Common myeloid progenitor, CD34-positive (primary cell): ENCODE results near the gene TANK.
A peak's percentile ranks its signal among the peaks of the same experiment; 100 is the strongest.

Experiments used
- CTCF ChIA-PET: fragments of 350-600 bp; sonication (Branson Sonifier 250); formaldehyde crosslinking; loops from one replicate; lab custom pipeline; 2021; ENCODE audit warnings: antibody characterized with exemption; lab: Charles Lee
- POLR2A ChIA-PET: fragments of 350-600 bp; sonication (Branson Sonifier 250); formaldehyde crosslinking; loops from one replicate; lab custom pipeline; 2021; ENCODE audit warnings: antibody characterized with exemption; lab: Charles Lee
- DNase-seq, 3 donors: peaks; one replicate each; pipeline versions ENCODE4 v3.0.0 to v3.0.0-alpha.2; 2013
- H3K27ac ChIP-seq, 2 experiments: 1 replicate in 1 of 2; 2 replicates in 1 of 2; pipeline ENCODE4 v1.7.0; 2013; ENCODE audit warnings: inconsistent platforms in 2 of 2, low read length in 2 of 2, mild to moderate bottlenecking in 2 of 2, low read depth in 1 of 2, moderate library complexity in 1 of 2; ENCODE audit not compliant: severe bottlenecking in 2 of 2, insufficient read depth in 1 of 2, poor library complexity in 1 of 2
- H3K27me3 ChIP-seq, 5 experiments: replicated peaks in 2 of 5; 1 replicate in 3 of 5; 2 replicates in 2 of 5; pipeline versions ENCODE4 v1.6.1 to v1.7.0; 2013; ENCODE audit warnings: low read length in 4 of 5, mild to moderate bottlenecking in 2 of 5, moderate library complexity in 2 of 5, inconsistent platforms in 1 of 5; ENCODE audit not compliant: insufficient read depth in 5 of 5, control insufficient read depth in 4 of 5
- H3K36me3 ChIP-seq, 4 experiments: 1 replicate in 2 of 4; 2 replicates in 2 of 4; pipeline versions ENCODE4 v1.6.1 to v1.7.0; 2013; ENCODE audit warnings: low read length in 3 of 4, control low read depth in 1 of 4, mild to moderate bottlenecking in 1 of 4; ENCODE audit not compliant: control insufficient read depth in 4 of 4, insufficient read depth in 4 of 4
- H3K4me1 ChIP-seq, 4 experiments: 1 replicate in 3 of 4; 2 replicates in 1 of 4; pipeline versions ENCODE4 v1.6.1 to v1.7.1; 2013; ENCODE audit warnings: low read length in 3 of 4, mild to moderate bottlenecking in 3 of 4, control low read depth in 1 of 4, inconsistent platforms in 1 of 4, moderate library complexity in 1 of 4; ENCODE audit not compliant: control insufficient read depth in 4 of 4, insufficient read depth in 4 of 4; ENCODE audit errors: control extremely low read depth in 1 of 4
- H3K4me3 ChIP-seq, 7 experiments: 1 replicate in 4 of 7; 2 replicates in 3 of 7; pipeline versions ENCODE4 v1.5.1 to v1.7.0; 2013; ENCODE audit warnings: mild to moderate bottlenecking in 7 of 7, low read length in 6 of 7, moderate library complexity in 6 of 7, inconsistent platforms in 2 of 7, low read depth in 2 of 7, control low read depth in 1 of 7; ENCODE audit not compliant: insufficient read depth in 4 of 7, control insufficient read depth in 1 of 7; ENCODE audit errors: extremely low read depth in 1 of 7
- H3K9me3 ChIP-seq, 5 experiments: 1 replicate in 4 of 5; 2 replicates in 1 of 5; pipeline versions ENCODE4 v1.6.1 to v1.7.1; 2013; ENCODE audit warnings: low read length in 4 of 5, mild to moderate bottlenecking in 2 of 5, inconsistent platforms in 1 of 5, low read depth in 1 of 5, moderate library complexity in 1 of 5; ENCODE audit not compliant: control insufficient read depth in 4 of 5, insufficient read depth in 2 of 5; ENCODE audit errors: control extremely low read depth in 1 of 5
- WGBS: methylation state at CpG from one replicate; pipeline ENCODE4 v1.1.5; 2013; ENCODE audit not compliant: insufficient coverage; 5-methylcytosine and 5-hydroxymethylcytosine counted together

TANK gene

GRCh38 chr2:161133366-161133765, 26.9 kb upstream of the TANK start:
- Histone ChIP-seq H3K27me3 (no peaks in the 10 kb centered on the region), H3K27ac (no peak overlapping the region), H3K36me3 (no peaks in the 10 kb centered on the region), H3K9me3 (no peaks in the 10 kb centered on the region), H3K4me1 (peaks cover 13 to 37% (median 22%) of the 10 kb centered on the region in 4 experiments), H3K4me3 (no peak overlapping the region)
- 100% methylated on average over 4 of the region's 6 CpGs for WGBS
- ChIA-PET CTCF (interaction anchor here (0.8 to 1.3 kb wide), 3 partner anchors 16 to 23 kb away, joined by 3 to 4 read pairs (median 4); no protein-coding TSS in a partner anchor), POLR2A (no interaction called here)
- DNase-seq = no peak

- no peaks in the 10 kb centered on the region for H3K36me3 ChIP-seq
- H3K27ac ChIP-seq = peak overlapping the region in 1 of 2 experiments; percentile 12
- POLR2A ChIA-PET = interaction anchor here (2.3 kb wide), 1 partner anchor 26 kb away, joined by 12 read pairs; the partner anchor contains the start of gene TANK
- no peaks in the 10 kb centered on the region for H3K9me3 ChIP-seq
- no peak for DNase-seq
- no peak overlapping the region for H3K4me3 ChIP-seq
- H3K27me3 ChIP-seq = no peaks in the 10 kb centered on the region
- H3K4me1 ChIP-seq = peaks cover 19 to 50% (median 33%) of the 10 kb centered on the region in 4 experiments
- 97% methylated on average over 4 of the region's 9 CpGs for WGBS
- CTCF ChIA-PET = interaction anchor here (1.0 to 2.0 kb wide), 4 partner anchors 7 to 45 kb away, joined by 3 to 9 read pairs (median 6); no protein-coding TSS in a partner anchor
Measured at GRCh38 chr2:161134547-161135518, 25.4 kb upstream of the TANK start.

DNA sequence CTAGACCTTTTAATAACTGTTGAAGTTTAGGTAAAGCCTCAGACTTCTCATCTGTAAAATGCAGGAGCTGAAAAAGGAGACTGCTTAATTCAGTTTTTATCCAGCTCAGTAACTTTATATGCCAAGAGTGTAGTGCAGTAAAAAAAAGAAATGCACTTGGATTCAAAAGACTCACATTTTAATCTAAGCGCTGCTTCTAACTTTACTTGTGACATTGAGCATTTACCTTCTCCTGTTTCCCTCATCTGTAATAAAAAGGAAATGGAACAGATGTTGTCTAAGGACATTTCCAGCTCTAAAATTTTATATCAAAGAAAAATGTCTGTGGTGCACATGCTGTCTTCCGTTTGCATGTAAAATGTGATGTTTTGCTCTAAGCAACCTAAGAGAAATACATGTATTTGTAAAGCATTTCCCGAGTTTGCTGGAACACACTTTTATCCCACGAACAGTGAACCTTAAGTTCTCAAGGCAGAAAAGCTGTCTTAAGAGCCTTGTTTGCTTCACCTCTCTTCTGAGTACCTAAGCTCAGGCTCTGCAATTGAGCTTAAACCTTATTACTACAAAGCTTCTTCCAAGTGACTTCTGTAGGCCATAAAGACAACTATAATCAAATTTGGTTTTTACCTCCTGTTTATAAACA, 24.2 kb upstream of the TANK start:
- ChIA-PET POLR2A (interaction anchor here (2.3 kb wide), 1 partner anchor 25 kb away, joined by 12 read pairs; the partner anchor contains the start of gene TANK), CTCF (interaction anchor here (0.7 to 2.0 kb wide), 7 partner anchors 8 to 73 kb away, joined by 3 to 9 read pairs (median 4); no protein-coding TSS in a partner anchor)
- Histone ChIP-seq H3K4me1 (peaks cover 21 to 60% (median 39%) of the 10 kb centered on the region in 4 experiments), H3K27me3 (no peaks in the 10 kb centered on the region), H3K27ac (peak overlapping the region; percentile 87 to 91), H3K4me3 (peak overlapping the region in 4 of 7 experiments; percentile 2 to 74 (median 36)), H3K36me3 (no peaks in the 10 kb centered on the region), H3K9me3 (no peaks in the 10 kb centered on the region)
- 28% methylated on average over 3 of the region's 4 CpGs for WGBS
- DNase-seq = peak in 2 of 3 donors; percentile 24 to 37

GRCh38 chr2:161136696-161137324, 23.4 kb upstream of the TANK start:
- Histone ChIP-seq H3K27me3 (no peaks in the 10 kb centered on the region), H3K9me3 (no peaks in the 10 kb centered on the region), H3K27ac (peak overlapping the region; percentile 87 to 91), H3K4me1 (peaks cover 24 to 63% (median 41%) of the 10 kb centered on the region in 4 experiments), H3K4me3 (peak overlapping the region in 6 of 7 experiments; percentile 44 to 80 (median 60)), H3K36me3 (no peaks in the 10 kb centered on the region)
- 0% methylated on average over 3 of the region's 4 CpGs for WGBS
- POLR2A ChIA-PET = interaction anchor here (2.3 kb wide), 1 partner anchor 24 kb away, joined by 12 read pairs; the partner anchor contains the start of gene TANK
- peak; percentile 88 to 97 (median 95) for DNase-seq
- CTCF ChIA-PET = interaction anchor here (0.7 to 2.0 kb wide), 5 partner anchors 12 to 74 kb away, joined by 3 to 7 read pairs (median 4); no protein-coding TSS in a partner anchor

DNA sequence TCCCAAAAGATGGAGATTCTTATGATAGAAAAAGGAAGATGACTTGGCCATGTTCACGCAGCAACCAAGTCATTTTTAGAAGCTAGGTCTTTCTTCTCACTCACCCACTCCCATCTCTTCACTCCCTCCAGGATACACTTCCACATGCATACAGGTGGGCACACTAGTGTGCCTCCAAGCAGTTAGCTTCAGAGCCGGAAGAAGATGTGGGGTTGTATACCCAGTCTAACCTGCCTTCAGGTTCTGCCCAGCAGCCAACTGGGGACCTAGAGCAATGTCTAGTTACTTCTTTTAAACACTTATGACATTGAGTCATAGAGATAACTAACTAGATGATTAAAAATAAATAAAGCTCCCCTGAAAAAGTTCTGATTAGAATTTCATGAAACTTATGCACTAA, 21.8 kb upstream of the TANK start:
- POLR2A ChIA-PET = interaction anchor here (0.6 kb wide), 2 partner anchors 17 to 729 kb away, joined by 3 to 4 read pairs; no protein-coding TSS in a partner anchor

More for the DNA sequence above, 21.8 kb upstream of the TANK start:
- Histone ChIP-seq H3K27me3 (no peaks in the 10 kb centered on the region), H3K27ac (peak overlapping the region; percentile 82 to 87), H3K9me3 (no peaks in the 10 kb centered on the region), H3K36me3 (no peaks in the 10 kb centered on the region), H3K4me1 (peaks cover 24 to 63% (median 41%) of the 10 kb centered on the region in 4 experiments), H3K4me3 (peak overlapping the region in 6 of 7 experiments; percentile 45 to 74 (median 62))
- 67% methylated on average over 1 of the region's 2 CpGs for WGBS
- DNase-seq = peak in 2 of 3 donors; percentile 23 to 46
- CTCF ChIA-PET = interaction anchor here (0.8 to 2.2 kb wide), 3 partner anchors 25 to 63 kb away, joined by 3 to 10 read pairs (median 3); no protein-coding TSS in a partner anchor
